Stimulated activated CD4-positive, alpha-beta T cell treated with anti-CD3 and anti-CD28 coated beads, Interleukin-4, amount 100 ng/mL, for 48 hours (primary cell): ENCODE results near the gene ATP9A.

Source experiments
- DNase-seq, 2 donors: peaks; one replicate each; pipeline ENCODE4 v3.0.0-alpha.2; 2020; ENCODE audit warnings: low read depth in 2 of 2

ATP9A gene

DNA sequence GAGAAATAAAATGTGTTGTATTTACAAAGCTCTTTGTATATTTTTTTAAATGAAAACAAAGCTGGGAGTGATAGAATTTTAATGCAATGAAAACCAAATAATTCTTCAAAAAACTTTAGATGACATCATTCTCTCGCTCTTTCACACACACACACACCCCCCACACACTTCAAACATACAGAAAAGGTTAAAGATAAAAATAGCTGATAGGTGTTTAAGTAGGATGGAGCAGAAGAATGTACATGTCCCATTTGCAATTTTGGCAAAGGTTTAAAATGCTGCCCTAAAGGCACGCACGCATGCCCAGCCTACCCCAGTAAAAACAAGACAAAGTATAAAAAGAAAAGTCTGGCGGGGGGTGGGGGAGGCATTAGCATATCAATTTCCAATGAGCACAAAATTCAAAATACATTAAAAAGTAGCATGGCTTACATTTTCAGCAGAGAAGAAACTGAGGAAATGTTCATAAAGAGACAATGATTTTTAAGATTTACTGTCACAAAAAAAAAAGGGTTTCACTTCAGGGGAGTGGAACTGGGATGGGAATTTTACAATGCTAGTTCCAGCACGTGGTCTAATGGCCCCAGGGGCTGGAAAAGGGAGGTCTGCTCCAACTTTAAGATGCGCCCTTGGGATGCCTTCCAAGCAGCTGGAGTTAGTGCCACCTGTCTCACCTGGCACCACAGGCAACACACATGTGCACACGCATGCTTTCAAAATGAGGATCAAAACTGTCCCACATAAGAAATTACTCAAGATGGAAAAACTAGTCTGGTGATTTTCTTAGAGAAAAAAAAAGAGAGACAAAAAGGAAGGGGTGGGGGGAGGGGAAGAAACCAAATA lies 170.6 kb downstream of the ATP9A start:
- DNase-seq = no peak

GRCh38 chr20:51596668-51597388 lies 171.4 kb downstream of the ATP9A start:
- no peak for DNase-seq

- DNase-seq = no peak
These were observed 172.4 kb downstream of the ATP9A start for GRCh38 chr20:51595744-51596143.

DNA sequence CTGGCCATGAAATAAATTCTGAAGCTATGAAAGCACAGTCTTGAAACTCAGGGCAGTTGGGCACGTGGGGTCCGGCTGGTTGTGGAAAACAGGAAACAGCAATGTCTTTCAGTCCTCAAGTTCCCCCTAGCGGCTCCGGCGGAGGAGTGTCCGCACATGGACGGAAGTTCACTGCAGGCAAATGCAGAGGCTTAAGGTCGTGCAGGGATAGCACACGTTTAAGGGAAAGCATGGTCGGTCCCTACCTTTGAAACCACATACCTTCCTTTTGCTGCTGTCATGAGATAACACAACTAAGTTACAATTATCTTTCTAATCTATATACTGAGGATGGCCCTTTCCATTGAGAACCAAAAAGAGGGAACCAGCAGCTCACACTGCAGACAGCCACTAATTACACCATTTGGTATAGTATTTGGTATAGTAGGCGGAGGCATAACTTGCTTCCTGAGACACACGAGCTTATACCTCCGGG lies 173.1 kb downstream of the ATP9A start:
- peak; percentile 72 to 75 for DNase-seq

- DNase-seq = no peak
These were observed 173.7 kb downstream of the ATP9A start for GRCh38 chr20:51594236-51595057.

GRCh38 chr20:51593584-51593983 lies 174.6 kb downstream of the ATP9A start:
- DNase-seq = no peak

DNA sequence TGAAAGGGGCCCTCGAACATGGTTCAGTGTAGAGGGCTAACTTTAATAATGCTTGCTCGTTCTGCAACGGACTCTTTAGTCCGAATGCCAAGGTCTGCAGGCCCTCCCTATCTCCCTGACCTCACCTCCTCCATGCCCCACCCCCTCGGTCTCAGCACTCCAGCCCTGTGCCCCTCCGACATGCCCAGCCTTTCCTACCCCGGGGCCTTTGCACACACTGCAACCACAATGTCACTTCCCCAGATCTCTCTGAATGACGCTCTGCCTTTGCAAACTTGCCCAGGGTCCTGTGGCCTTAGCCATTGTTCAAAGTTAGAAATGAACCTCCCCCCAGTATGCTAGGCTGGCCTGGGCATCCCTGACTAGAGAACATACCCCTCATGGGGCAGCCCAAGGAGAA lies 175.6 kb downstream of the ATP9A start:
- no peak for DNase-seq

- no peak for DNase-seq
These were observed 176.3 kb downstream of the ATP9A start for GRCh38 chr20:51591871-51592270.

DNA sequence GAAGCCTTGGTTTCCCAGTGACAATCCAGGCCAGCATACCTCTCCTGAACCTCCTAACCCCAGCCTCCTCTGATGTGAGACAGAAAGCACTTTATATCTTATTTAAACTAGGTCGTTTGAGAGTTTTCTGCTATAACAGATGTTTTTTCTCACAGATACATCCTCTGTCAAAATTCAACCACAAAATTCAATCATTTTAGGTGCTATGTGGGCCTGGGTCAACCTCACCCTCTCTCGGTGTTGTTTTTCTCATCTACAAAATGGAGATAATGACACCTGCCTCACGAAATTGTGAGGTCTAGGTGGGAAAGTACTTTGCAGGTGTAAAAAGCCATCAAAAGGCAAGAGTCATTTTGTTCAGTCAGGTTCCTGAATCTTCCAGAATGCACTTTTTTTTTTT lies 179.4 kb downstream of the ATP9A start:
- no peak for DNase-seq

DNA sequence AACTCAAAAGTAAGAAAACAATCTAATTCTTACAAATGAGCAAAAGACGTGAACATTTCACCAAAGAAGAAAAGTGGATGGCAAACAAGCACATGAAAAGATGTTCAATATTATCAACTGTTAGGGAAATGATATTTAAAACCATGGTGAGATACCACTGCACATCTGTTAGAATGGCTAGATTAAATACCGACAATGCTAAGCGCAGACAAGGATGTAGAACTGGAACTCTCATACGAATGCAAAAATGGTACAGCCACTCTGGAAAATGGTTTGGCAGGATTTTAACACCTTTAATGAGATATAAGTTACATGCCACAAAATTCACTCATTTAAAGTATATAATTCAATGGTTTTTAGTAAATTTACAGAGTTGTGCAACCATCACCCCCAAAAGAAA lies 181.0 kb downstream of the ATP9A start:
- DNase-seq = no peak

- no peak for DNase-seq
These were observed 182.2 kb downstream of the ATP9A start for GRCh38 chr20:51586005-51586440.

GRCh38 chr20:51585148-51585547 lies 183.0 kb downstream of the ATP9A start:
- DNase-seq = no peak

- no peak for DNase-seq
These were observed 183.5 kb downstream of the ATP9A start for GRCh38 chr20:51584737-51585136.

DNA sequence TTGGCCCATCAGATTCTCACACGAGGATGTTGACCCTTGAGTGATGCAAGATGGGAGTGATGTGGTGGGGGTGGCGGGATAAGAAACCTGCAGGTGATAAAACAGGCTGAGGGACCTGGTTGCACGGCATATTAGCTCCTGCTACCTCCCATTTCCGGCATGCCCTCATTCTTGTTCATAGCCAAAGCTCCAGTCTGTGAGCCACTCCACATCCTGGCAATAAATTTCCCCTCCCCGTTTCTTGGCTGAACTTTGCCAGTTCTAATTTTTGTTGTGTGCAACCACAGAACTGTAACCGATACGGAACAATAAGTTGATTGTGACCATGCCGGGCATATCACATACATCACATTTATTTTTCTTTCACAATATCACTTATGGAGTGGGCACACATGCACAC lies 184.1 kb downstream of the ATP9A start:
- no peak for DNase-seq

- DNase-seq = no peak
These were observed 184.7 kb downstream of the ATP9A start for GRCh38 chr20:51583499-51583898.

DNA sequence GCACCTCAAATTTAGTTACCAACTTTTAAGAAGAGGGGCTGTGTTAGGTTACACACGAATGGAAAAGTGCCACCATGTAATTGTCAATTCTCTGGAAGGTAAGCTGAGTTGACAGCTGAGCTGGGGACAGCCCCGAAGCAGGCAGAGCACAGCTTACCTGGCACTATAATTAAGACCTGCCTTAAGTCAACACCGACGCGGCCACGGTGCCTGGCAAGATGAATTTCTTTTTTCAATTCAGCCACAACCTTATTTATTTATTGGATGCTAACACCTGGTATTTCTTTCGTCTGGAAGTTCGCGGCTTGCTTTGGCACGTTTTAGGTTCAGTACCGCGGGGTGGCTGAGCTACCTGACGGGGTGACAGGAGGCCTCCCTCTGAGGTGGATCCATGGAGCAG lies 185.1 kb downstream of the ATP9A start:
- DNase-seq = no peak

DNA sequence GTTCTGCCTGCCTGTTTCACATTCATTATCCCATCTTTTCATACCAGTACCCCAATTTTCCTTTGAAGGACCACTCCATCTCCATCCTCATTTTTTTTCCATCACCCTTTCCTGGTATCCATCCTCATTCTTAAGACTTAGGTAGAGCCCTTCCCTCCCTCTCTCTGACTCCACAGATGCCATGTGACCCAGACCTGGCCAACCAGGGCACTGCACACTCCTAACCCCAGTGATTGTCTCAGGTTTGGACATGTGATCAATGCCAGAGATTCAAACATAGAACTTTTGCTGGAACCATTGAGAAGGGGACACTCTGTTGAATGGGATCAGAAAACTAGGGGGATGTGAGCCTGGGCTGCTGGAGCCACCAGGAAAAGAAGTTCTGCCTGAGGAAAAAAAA lies 186.6 kb downstream of the ATP9A start:
- no peak for DNase-seq

- no peak for DNase-seq
These were observed 189.1 kb downstream of the ATP9A start for GRCh38 chr20:51579137-51579536.

- no peak for DNase-seq
These were observed 190.1 kb downstream of the ATP9A start for GRCh38 chr20:51578145-51578459.

DNA sequence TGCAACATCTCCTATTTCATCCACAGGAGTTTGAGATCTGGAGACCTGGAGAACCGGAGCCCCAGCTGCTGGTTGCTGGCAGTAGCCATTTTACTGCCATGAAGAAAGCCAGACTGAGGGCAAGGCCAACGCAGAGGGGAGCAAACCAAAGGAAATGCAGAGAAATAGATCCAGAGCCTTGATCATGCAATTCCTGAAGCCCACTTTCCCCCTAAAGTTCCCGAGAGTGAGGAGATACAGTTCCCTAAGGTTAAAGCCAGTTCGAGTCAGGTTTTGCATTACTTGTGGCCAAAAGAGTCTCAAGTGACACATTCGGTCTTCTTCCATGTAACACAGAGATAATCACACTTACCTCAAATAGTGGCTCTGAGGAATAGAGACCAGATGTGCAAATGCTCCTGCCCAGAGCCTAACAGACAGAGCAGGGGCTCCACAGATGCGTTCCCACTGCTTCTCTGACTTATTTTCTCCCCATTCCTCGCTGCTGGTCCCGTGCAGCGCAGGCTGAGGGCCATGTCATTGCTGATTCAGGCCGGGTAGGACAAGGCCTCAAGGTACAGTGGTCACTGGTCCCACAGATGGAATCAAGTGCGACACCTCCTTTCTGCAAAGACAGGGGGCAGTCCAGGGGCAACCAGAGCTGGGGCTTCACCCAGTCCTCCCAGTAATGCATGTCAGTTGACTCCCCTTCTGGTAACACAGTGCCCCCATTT lies 190.6 kb downstream of the ATP9A start:
- DNase-seq = no peak

DNA sequence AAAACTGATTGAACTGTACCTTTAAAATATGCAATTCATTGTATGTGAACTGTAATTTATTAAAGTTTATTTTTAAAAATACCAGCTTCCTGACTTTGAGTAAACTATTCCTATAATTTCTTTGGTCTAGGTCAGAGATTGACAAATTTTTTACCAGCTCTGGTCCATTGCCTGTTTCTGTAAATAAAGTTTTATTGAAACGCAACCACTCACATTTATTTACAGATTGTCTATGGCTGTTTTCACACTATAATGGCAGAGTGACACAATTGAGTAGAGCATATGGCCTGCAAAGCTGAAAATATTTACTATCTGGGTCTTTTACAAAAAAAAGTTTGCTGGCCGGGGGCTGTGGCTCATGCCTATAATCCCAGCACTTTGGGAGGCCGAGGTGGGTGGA lies 192.7 kb downstream of the ATP9A start:
- no peak for DNase-seq
